OCI-LY3 (cell line): ENCODE measurements around the gene RASL12.

Experiments used
- H2AFZ ChIP-seq: fragments of 200-600, 300-600 bp; shearing (Covaris generic); 2 replicates; pipeline ENCODE4 v1.6.0; 2014; ENCODE audit warnings: antibody characterized with exemption, low read depth, low read length
- H3K27ac ChIP-seq: fragments of 200-600, 300-600 bp; sonication (generic); 2 replicates; pipeline ENCODE4 v1.5.1; 2014; ENCODE audit warnings: mild to moderate bottlenecking, low read length, moderate library complexity, mixed read lengths
- H3K27me3 ChIP-seq: fragments of 200-600, 300-600 bp; sonication (generic); 2 replicates; pipeline ENCODE4 v1.6.1; 2014; ENCODE audit warnings: low read depth, low read length, mixed read lengths
- H3K36me3 ChIP-seq: fragments of 200-600, 300-600 bp; sonication (generic); replicated peaks from 2 replicates; pipeline ENCODE3; 2014; ENCODE audit warnings: low read depth, low read length, mixed read lengths
- H3K4me1 ChIP-seq: fragments of 300-600, 200-600 bp; sonication (generic); 2 replicates; pipeline ENCODE4 v1.6.1; 2014; ENCODE audit warnings: low read length, mixed read lengths
- H3K4me2 ChIP-seq: fragments of 200-600, 300-600 bp; sonication (generic); 2 replicates; pipeline ENCODE4 v1.6.1; 2014; ENCODE audit warnings: low read length, mixed read lengths
- H3K4me3 ChIP-seq: fragments of 300-600, 200-600 bp; sonication (generic); 2 replicates; pipeline ENCODE4 v1.5.1; 2014; ENCODE audit warnings: antibody characterized with exemption, mild to moderate bottlenecking, low read length, moderate library complexity
- H3K79me2 ChIP-seq: fragments of 300-600, 200-600 bp; shearing (Covaris generic); 2 replicates; pipeline ENCODE4 v1.6.1; 2014; ENCODE audit warnings: mild to moderate bottlenecking, low read length, mixed read lengths
- H3K9ac ChIP-seq: fragments of 300-600, 200-600 bp; shearing (Covaris generic); 2 replicates; pipeline ENCODE4 v1.6.0; 2014; ENCODE audit warnings: mild to moderate bottlenecking, low read length, moderate library complexity
- H3K9me3 ChIP-seq: fragments of 200-600, 300-600 bp; shearing (Covaris generic); 2 replicates; pipeline ENCODE4 v1.6.1; 2014; ENCODE audit warnings: low read length, mixed read lengths; ENCODE audit not compliant: insufficient read depth
- H4K20me1 ChIP-seq: fragments of 200-600, 300-600 bp; sonication (generic); 2 replicates; pipeline ENCODE4 v1.6.1; 2016; ENCODE audit warnings: low read length, mixed read lengths; ENCODE audit not compliant: insufficient read depth
- EZH2phosphoT487 ChIP-seq: fragments of 200-600 bp; shearing (Covaris generic); IDR thresholded peaks from 2 replicates; pipeline ENCODE4 v1.6.1; 2018; ENCODE audit warnings: antibody characterized with exemption, mixed run types, low read depth
- TF ChIP-seq, protein P1 (sequence below): fragments of 200-600, 300-600 bp; sonication (generic); IDR thresholded peaks from 2 replicates; pipeline ENCODE4 v1.5.1; 2014; ENCODE audit warnings: antibody characterized with exemption, low read length, low read depth

RASL12 gene

DNA sequence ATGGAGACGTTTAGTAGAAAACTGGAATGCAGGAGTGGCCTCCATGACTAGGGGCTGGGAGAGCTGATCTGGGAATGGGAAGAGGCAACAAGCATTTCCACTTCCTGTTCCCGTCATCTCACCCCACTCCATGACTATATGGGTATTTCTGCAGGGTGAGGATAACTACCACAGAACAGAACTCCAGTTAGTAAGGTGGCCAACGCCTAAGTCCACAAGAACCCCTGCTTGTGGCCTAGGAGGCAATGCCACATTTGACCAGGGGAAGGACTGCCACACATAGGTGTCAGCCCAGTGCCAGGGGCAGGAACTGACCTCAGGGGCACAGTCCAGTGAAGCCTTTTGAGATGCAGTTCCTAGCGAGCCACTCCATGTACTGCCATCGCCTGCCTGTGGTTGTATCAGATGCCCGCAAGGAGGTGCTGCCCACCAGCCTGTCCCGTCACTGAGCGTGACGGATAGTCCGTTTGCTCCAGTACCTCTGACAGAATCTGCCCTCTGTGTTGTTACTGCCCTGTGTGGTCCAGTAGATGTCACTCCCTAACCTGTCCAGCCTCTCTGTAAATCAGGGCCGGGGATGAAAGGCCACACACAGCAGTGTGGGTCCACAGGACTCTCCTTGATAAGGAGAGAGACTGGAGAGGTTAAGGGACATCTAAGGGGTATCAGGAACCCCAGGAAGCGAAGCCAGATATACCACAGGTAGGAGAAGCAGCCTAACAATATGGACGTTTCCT is 34.8 kb downstream of the RASL12 start:
- peak overlapping the region; percentile 94 for H2AFZ ChIP-seq
- H4K20me1 ChIP-seq, result no peaks in the 10 kb centered on the region
- no peak for TF ChIP-seq EZH2phosphoT487
- TF ChIP-seq, protein P1, sequence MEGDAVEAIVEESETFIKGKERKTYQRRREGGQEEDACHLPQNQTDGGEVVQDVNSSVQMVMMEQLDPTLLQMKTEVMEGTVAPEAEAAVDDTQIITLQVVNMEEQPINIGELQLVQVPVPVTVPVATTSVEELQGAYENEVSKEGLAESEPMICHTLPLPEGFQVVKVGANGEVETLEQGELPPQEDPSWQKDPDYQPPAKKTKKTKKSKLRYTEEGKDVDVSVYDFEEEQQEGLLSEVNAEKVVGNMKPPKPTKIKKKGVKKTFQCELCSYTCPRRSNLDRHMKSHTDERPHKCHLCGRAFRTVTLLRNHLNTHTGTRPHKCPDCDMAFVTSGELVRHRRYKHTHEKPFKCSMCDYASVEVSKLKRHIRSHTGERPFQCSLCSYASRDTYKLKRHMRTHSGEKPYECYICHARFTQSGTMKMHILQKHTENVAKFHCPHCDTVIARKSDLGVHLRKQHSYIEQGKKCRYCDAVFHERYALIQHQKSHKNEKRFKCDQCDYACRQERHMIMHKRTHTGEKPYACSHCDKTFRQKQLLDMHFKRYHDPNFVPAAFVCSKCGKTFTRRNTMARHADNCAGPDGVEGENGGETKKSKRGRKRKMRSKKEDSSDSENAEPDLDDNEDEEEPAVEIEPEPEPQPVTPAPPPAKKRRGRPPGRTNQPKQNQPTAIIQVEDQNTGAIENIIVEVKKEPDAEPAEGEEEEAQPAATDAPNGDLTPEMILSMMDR, result peak; percentile 87
- no peaks in the 10 kb centered on the region for H3K9me3 ChIP-seq
- no peaks in the 10 kb centered on the region for H3K36me3 ChIP-seq
- H3K4me3 ChIP-seq, result peak overlapping the region; percentile 69
- H3K27ac ChIP-seq, result no peak overlapping the region
- peak overlapping the region; percentile 86 for H3K4me2 ChIP-seq
- peaks cover 14% of the 10 kb centered on the region for H3K79me2 ChIP-seq
- peak overlapping the region; percentile 34 for H3K9ac ChIP-seq
- H3K4me1 ChIP-seq, result peaks cover 27% of the 10 kb centered on the region
- peaks cover 13% of the 10 kb centered on the region for H3K27me3 ChIP-seq

DNA sequence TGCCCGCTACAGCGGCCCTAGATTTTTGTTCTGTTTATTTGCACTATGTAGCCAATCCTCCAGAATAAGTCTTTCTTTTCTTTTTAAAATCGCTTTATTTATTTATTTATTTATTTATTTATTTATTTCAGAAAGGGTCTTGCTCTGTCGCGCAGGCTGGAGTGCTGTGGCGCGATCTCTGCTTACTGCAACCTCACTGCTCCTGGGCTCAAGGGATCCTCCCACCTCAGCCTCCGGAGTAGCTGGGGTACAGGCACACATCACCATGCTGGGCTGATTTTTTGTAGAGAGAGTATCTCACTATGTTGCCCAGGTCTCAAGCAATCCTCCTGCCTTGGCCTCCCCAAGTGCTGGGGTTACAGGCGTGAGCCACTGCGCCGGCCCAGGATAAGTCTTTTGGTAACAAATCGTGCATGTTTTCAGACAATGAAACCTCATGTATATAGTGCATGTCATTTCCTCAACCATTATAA is 38.0 kb downstream of the RASL12 start:
- peaks cover 5% of the 10 kb centered on the region for H4K20me1 ChIP-seq
- no peaks in the 10 kb centered on the region for H3K9me3 ChIP-seq
- peaks cover 19% of the 10 kb centered on the region for H3K79me2 ChIP-seq
- H3K36me3 ChIP-seq, result peaks cover 14% of the 10 kb centered on the region
- H2AFZ ChIP-seq, result no peak overlapping the region
- no peak overlapping the region for H3K9ac ChIP-seq
- H3K4me1 ChIP-seq, result peaks cover 32% of the 10 kb centered on the region
- TF ChIP-seq EZH2phosphoT487, result no peak
- TF ChIP-seq, protein P1, result no peak
- peaks cover 13% of the 10 kb centered on the region for H3K27me3 ChIP-seq
- H3K4me3 ChIP-seq, result no peak overlapping the region
- H3K27ac ChIP-seq, result no peak overlapping the region
- no peak overlapping the region for H3K4me2 ChIP-seq

DNA sequence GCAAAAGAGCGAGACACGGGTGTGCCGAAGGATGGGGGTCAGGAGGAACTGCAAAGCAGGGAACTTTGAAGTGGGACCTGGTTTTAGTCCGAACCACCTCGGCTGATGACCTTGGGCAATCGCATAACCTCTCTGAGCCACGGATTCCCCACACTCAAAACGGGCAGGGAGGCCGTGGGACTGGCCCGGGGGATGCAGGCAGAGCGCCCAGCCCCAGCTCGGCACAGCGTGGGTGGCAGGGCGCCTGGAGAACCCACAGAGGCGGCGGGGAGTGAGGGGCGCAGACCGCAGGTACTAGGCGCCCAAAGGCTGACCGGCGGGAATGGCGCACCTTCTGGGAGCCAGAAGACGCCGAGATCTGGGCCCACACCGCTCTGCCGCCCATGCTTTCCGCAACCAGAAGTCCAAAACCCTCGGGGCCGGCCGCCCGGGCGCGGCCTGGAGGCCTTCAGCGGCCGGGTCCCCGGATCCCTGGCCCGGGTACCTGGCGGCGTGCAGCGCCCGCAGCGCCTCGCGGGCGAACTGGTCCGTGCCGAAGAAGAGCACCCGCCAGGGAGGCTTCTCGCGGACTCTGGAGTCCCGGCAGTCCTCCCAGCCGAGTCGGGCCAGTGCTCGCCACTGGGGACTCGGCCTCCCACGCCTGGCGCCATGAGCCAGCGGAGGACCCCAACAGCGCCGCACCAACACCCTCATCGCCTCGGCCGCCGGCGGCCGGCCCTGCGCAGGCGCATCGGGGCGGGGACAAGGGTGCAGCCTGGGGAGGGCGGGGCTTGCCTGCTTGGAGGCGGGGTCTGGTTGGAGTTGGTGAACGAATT is 38.7 kb downstream of the RASL12 start, which contains the start of gene MTFMT:
MTFMT (minus strand) TSS at position 719 of the 815 bp plus-strand sequence; CDS start at position 693, 26 bp downstream.
- Histone ChIP-seq H3K4me1 (peaks cover 29% of the 10 kb centered on the region), H3K9ac (peak within 1 kb of the TSS; percentile 85), H3K36me3 (peaks cover 17% of the 10 kb centered on the region), H2AFZ (peak within 1 kb of the TSS; percentile 60; the same call in 1 of the 2 replicates), H3K9me3 (no peaks in the 10 kb centered on the region), H4K20me1 (peaks cover 5% of the 10 kb centered on the region), H3K4me3 (peak within 1 kb of the TSS; percentile 88), H3K27ac (peak within 1 kb of the TSS; percentile 10; the same call in 1 of the 2 replicates), H3K27me3 (peaks cover 13% of the 10 kb centered on the region), H3K4me2 (peak within 1 kb of the TSS; percentile 74), H3K79me2 (peaks cover 19% of the 10 kb centered on the region)
- TF ChIP-seq, protein P1, result no peak
- no peak for TF ChIP-seq EZH2phosphoT487

DNA sequence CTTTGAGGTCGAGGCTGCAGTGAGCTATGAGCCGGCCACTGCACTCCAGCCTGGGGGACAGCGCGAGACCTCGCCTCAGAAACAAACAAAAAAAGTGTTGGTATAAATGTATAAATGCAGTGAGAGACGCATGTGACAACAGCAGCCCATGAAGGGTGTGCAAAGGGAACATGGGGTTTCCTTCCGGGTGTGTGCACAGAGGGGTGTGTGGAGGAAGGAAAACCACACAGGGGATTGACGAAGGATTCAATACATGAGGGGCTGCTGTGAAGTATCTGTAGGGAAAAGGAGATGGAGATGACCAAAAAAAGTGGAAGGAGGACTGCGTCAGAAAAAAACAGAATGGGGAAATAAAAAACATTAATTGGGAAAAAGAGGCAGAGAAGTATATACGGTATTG is 39.5 kb downstream of the RASL12 start:
- H3K9ac ChIP-seq, result peak overlapping the region; percentile 85
- peak overlapping the region; percentile 88 for H3K4me3 ChIP-seq
- no peak for TF ChIP-seq EZH2phosphoT487
- TF ChIP-seq, protein P1, result no peak
- peaks cover 22% of the 10 kb centered on the region for H3K36me3 ChIP-seq
- peaks cover 19% of the 10 kb centered on the region for H3K79me2 ChIP-seq
- no peak overlapping the region for H3K27ac ChIP-seq
- peaks cover 13% of the 10 kb centered on the region for H3K27me3 ChIP-seq
- H3K4me2 ChIP-seq, result peak overlapping the region; percentile 74
- H3K9me3 ChIP-seq, result no peaks in the 10 kb centered on the region
- peaks cover 21% of the 10 kb centered on the region for H3K4me1 ChIP-seq
- H2AFZ ChIP-seq, result no peak overlapping the region
- H4K20me1 ChIP-seq, result peaks cover 5% of the 10 kb centered on the region
